ENCODE data around the gene ACADSB. TPM values are rescaled to one million over a fixed set of nuclear protein-coding genes. Genes with fewer than 3 reads are reported as not detected.

ACADSB gene
- total and polyA plus RNA-seq, 2 experiments from 2014 or later, result 3.7 to 6.5 TPM

- H3K27ac Mint-ChIP-seq, result no peak overlapping the region
- H3K27me3 Mint-ChIP-seq (ENCODE audit: insufficient read depth, low read depth, poor library complexity), result peaks cover 8% of the 10 kb centered on the region
- Histone ChIP-seq H3K4me2 (no peak overlapping the region), H2AFZ (no peak overlapping the region), H3K4me1 (ENCODE audit: insufficient read depth) (0 out of 2 replicates have a peak, but pooled peaks cover 3% of the 10 kb centered on the region), H3K9me2 (ENCODE audit: insufficient read depth) (no peaks in the 10 kb centered on the region), H3K4me3 (no peak overlapping the region), H3F3A (replicated peaks; ENCODE audit: low read depth) (peaks cover 3% of the 10 kb centered on the region), H4K20me1 (replicated peaks; ENCODE audit: insufficient read depth) (no peaks in the 10 kb centered on the region; the same call in 1 of the 2 replicates), H3K79me2 (replicated peaks; ENCODE audit: insufficient read depth) (no peaks in the 10 kb centered on the region), H3K36me3 (ENCODE audit: insufficient read depth) (no peaks in the 10 kb centered on the region), H3K27me3 (ENCODE audit: insufficient read depth) (no peaks in the 10 kb centered on the region), H3K27ac (ENCODE audit: low read depth) (no peak overlapping the region)
- DNase-seq (ENCODE audit: low spot score), result no peak
- no peak for ATAC-seq
- no peaks in the 10 kb centered on the region for H3K9me3 Mint-ChIP-seq
- no peak overlapping the region for H3K4me3 Mint-ChIP-seq
- peaks cover 8% of the 10 kb centered on the region for H3K4me1 Mint-ChIP-seq
- TF ChIP-seq ZNF114 (CRISPR knock-in tag; IDR thresholded peaks at IDR 0.05) (no peak), STAT1 (IDR thresholded peaks at IDR 0.05; ENCODE audit: unreplicated experiment) (no peak), JUNB (IDR thresholded peaks at IDR 0.05; ENCODE audit: unreplicated experiment) (no peak), NANOG (IDR thresholded peaks at IDR 0.05; ENCODE audit: borderline replicate concordance) (no peak), CREB1 (CRISPR knock-in tag; IDR thresholded peaks at IDR 0.05; ENCODE audit: low read depth) (no peak), ETS1 (IDR thresholded peaks at IDR 0.05) (no peak), CTCF (conservative IDR thresholded peaks at IDR 0.05; ENCODE audit: low read depth in 2 of 2) (no peak), ZNF331 (CRISPR knock-in tag; IDR thresholded peaks at IDR 0.05; ENCODE audit: low read depth) (no peak), EZH2phosphoT487 (IDR thresholded peaks at IDR 0.05; ENCODE audit: unreplicated experiment) (no peak), REST (IDR thresholded peaks at IDR 0.05; ENCODE audit: unreplicated experiment) (no peak), ZNF462 (CRISPR knock-in tag; IDR thresholded peaks at IDR 0.05) (no peak), POLR2AphosphoS5 (IDR thresholded peaks at IDR 0.05; ENCODE audit: low read depth) (no peak), EZH2 (IDR thresholded peaks at IDR 0.05; ENCODE audit: low read depth, unreplicated experiment) (no peak)
- peaks cover 5% of the 10 kb centered on the region for H3K36me3 Mint-ChIP-seq (ENCODE audit: low read depth)
These were observed 24.1 kb upstream of the ACADSB start for GRCh38 chr10:122984708-122985107.
